ENCODE data around the gene LEMD1.
"Not testable (repeated sequence)": the region's sequence is repeated elsewhere in the genome, so short reads cannot be mapped to it uniquely, and the experiment has no call there.

LEMD1 gene

DNA sequence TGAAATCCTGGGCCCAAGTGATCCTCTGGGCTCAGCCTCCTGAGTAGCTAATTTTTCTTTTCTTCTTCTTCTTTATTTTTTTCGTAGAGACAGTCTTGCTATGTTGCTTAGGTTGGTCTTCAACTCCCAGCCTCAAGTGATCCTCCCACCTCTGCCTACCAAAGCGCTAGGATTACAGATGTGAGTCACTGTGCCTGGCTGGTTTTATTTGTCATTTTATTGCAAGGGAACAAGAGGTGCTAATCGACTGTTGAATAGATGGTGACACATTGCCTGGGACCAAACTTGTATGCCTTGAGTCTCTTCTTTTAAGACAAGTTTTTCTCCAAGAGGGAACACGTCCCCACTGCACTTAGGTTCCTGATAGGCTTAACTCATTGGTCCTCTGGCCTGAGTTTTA is 45.1 kb downstream of the LEMD1 start:
- DNase-seq, result no peak

DNA sequence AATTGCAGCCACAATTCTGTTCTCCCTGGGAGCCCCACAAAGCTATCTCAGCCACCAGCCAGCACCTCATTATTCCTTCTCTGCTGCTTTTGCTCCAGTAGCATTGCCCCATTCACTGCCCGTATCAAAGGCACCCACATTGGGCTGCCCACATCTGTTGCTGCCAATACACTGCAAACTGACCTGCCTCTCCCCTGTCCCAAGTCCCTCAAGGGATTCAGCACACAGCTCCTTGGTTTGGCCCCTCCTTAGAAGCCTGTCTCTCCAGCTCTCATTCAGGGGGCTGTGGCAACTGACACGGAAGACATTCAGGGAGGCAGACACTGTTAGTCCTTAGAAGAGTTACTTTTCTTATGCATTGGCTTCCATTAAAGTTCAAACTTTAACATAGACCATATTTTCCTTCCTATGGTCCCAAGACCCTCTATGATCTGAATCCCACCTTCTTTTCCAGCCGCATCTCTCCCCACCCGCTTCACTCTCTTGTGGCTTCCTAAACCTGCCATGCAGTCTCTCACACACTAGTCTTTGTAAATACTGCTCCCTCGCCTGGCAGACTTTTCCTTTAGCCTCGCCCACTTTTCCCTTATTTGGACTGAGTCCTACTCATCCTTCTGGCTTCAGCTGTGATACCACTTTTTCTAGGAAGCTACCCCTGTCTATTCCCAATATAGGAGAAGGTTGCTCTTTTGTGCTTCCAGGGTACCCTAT is 45.9 kb downstream of the LEMD1 start:
- peak; percentile 66 for DNase-seq

DNA sequence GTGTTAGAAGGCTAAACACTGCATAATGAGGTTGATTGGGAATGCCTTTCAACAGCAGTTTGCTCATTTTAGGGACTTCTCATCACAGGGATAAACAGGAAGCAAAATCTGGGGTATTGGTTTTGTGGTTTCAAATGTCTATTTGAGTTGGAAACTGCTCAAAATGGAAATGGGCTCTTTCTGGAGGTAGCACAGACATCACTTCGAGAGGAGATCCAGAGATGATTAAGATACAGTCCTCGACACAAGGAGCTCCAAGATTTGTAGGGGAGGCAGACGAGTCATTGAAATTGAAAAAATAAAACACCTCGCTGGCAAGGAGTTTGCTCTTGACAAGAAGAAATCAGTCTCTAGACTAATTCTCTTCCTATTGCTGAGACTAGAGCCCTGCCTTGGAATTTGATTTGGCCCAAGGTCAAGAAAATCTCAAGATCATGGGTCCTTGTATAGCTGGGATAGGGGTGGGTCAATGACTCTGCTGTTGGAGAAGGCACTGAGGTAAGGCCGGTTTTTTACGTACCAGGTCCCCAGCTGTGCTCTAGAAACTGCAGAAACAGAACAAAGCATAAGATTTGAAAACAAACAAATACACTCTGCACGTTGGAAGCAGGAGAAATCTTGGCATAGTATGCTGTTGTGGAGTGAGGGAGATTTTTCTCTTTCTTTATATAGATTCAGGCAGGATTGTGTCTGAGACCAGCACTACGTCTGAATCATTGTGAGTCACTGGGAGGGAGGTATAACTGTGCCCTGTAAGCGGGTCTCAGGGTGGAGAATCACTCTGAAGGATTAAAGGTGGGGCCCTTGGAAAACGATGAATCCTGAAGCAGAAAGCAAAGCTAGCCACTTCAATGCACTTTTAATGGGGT is 47.4 kb downstream of the LEMD1 start:
- DNase-seq, result no peak

DNA sequence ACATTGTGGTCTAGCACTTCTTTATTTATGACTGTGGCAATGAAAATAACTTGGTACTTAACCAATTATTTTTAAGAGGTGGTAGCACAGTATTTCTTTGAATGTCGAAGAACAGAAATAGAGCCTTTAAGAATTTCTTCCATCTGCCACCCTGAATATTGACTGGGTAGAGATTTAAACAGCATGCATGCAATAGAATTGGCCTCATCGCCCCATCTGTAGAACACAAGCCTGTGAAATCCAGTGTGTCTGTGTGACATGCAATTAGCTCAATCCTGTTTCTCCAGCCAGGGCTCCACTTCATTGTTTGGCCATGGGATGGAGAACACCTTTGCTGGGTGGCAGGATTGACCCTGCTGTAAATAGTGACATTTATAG is 48.1 kb downstream of the LEMD1 start:
- no peak for DNase-seq

DNA sequence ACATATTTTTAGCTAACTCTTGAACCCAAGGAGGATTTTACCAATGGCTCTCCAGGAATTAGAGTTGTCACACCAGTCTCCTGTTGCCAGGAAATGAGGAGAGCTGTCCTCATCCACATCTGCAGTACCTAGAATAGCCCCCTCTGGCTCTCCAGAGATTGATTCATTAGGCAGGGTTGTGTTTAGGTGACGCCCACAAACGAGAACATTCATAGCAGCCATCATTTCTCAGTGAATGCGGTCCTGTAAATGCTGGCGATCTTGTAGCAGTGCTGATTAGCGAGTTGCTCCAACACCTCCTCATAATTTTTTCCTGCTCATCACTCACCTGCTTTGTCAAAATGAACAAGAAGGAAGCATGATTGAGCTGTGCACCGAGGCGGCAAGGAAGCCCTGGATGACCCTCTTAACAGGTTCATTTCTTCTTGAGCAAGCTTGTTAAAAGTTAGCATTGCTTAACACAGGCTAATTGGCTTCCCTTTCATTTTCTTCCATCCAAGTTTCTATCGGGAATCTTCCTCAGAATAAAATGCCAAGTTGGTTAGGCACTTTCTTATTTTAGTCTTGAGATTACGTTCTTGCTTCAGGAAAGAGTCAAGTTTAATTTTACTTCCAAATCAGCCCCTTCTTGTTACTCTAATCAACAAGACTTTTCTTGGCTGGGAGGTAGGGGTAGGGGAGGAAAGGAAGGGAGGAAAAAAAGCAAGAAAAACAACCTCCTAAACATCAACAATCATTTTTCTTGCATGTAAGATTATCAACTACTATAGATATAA is 48.6 kb downstream of the LEMD1 start:
- DNase-seq, result no peak

DNA sequence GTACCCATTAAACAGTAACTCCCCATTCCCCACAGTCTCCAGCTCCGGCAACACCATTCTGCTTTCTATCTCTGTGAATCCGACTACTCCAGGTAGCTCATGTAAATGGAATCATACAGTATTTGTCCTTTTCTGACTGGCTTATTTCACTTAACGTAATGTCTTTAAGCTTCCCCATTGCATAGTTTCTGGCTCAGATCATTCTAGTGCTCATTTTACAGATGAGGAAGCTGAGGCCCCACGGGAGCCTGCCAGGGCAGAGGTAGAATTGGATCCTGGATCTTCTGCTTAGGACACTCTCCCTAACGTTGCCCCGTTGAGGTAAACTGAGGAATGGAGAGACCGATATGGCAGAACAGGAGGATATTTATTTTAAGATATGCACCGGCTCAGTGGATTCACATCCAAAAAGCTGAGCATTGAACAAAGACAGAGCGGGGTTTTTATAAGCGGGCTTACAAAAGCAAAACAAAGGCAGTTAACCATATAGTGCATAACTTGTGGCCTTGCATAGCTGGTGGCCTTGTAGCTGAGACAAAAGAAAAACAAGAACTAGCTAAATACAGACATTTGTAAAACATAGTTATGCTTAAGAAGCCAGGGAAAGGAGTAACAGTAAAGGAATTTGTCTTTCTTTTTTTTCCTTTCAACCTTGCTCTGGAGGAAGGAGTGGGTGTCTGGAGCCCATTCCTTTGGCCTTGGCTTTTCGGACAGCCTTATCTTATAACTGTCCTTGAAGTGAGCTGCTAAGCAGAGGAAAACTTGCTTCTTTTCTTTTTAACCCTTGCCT is 49.8 kb downstream of the LEMD1 start:
- DNase-seq, result no peak

DNA sequence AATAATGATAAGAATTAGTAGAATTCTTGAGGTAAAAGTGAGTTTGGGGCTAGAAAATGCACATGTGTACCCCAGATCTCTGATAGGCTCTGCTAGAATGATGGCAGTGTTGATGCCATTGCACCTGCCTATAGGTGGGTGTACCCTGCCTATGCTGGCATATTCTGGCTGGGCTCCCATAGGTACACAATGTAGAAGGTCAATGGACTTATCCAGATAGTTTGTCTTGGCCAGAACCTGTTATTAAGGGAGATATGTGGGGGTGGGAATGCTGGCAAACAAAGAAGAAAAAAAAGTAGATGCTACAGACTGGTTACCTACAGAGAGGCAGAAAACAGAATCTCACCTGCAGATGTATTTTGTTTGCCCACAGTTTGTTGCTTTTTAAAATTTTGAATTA is 51.1 kb downstream of the LEMD1 start:
- no peak for DNase-seq

DNA sequence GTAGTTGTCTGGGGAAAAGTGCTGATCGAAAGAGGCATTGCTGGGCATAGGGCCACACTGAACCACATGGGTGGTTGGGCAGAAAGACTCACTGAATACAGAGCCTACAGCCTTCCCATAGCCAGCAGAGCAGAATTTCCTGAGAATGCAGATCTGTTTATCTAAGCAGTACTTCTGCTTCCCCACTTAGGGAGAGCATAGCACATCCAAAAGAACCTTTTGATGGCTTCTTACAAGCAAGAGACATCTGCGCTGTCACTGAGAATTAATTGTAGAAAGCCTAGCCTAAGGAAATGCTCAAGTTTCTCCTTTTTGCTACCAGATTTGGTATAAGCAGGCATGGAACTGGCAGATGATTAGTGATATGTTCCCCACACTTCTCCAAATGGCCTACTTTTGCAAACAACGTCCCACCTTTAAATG is 52.1 kb downstream of the LEMD1 start:
- DNase-seq, result no peak

DNA sequence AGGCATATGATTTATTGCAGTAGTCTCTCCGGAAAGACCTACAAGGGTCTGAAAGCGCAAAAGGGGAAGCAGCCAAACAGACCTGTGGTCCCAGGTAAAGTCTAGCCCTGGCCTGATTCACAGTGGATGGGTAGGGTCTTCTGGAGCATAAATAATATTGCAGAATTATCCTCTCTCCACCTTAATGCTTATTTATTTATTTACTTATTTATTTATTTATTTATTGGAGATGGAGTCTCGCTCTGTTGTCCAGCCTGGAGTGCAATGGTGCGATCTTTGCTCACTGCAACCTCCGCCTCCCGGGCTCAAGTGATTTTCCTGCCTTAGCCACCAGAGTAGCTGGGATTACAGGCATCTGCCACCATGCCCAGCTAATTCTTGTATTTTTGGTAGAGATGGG is 53.4 kb downstream of the LEMD1 start:
- DNase-seq, result no peak

DNA sequence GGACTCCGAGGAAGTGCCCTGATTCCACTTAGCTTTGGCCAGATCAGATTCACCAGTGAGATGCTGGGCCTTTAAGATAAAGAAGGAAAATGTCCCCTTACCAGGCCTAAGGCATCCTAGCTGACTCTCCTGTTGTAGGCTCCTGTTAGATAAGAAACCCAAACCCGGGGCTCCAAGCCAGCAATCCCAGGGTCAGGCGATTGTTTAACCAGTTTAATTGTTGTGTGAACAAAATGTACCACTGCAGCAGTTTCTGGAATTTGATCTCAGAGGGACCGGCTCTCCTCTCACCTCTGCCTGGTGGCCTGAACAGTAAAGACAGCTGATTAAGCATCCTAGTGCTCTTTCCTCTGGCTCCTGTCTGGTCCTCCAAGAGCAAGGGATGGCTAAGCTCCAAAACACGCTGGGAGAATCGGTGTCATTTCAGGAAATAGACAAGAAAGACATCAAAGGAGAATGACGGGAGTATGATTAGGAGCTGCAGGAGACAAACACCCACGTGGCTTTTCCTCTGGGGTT is 55.9 kb downstream of the LEMD1 start:
- no peak for DNase-seq

DNA sequence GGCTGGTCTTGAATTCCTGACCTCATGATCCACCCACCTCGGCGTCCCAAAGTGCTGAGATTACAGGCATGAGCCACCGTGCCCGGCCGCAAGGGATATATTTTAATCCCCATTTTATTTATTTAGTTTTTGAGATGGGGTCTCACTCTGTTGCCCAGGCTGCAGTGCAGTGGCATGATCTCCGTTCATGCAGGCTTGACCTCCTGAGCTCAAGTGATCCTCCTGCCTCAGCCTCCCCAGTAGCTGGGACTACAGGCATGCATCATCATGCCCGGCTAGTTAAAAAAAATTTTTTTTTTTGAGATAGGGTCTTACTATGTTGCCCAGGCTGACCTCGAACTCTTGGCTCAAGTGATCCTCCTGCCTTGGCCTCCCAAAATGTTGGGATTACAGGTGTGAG is 56.8 kb downstream of the LEMD1 start:
- DNase-seq, result not testable (repeated sequence)

DNA sequence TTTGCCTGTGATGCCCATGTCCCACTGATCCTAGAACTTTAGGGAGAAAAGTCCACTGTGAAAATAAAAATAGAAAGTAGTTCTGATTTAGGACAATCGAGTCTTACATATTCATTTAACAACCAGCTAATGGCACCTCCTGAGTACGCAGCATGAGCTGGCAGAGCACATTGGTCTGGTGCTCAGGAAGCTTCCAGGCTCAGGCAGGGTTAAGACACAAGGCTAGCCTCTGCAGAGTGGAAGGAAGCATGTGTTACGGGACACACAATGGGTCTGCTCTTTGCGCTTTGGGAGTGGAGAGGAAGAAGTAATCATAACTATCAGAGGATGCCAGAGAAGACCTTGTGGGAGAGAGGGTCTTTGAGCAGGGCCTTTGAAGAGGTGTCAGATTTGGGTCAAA is 61.0 kb downstream of the LEMD1 start:
- no peak for DNase-seq

DNA sequence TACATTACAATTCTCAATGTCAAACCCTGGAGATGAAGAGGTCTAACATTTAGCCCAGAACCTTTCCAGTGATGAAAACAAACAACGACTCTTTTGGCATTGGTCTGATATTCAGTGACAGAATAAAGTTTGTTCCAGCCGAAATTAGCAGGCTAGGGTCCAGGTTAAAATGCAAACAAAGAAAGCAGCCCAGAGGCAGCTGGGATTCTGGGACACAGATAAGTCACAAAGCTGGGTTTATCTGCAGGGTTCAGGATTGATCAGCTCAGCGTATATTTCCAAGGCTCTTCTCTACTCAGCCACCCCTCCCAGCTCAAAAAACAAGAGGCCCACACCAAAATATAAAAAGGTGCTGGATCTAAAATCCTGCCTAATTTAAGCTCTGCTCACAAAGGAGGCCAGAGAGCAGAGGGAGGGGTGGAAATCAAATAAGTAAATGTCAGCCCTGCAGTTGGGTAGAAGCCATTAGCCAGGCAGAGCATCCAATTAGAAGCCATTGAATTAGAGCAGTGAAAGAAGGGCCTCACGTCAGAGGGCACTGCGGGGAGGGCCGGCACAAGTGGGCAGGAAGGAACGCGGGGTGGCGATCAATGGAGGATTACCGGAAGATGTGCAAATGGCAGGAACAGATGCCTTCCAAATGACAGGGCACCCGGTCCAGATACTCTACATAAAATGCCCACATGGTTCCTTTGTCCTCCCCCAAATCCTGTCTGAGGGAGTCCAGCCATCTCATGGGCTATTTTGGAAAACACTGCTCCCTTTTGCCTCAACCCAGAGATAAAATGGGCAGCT is 61.9 kb downstream of the LEMD1 start:
- DNase-seq, result no peak

DNA sequence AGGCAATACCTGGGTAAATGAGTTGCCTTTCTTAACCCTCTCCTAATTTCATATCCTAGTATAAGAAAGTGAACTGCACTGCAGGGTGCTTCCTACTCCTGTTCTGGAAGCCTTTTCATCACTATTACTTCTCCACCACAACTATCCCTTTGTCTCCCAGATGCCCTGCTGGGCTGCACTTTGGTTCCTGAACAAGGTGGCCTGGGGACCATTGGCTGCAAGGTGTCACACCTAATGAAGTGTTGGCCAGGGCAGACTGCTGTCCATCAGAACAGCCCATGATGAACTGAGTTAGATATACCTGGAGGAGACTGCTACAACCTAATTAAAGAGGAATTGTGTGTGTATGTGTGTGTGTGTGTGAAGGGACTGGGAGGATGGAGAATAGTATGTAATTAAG is 63.3 kb downstream of the LEMD1 start:
- no peak for DNase-seq

DNA sequence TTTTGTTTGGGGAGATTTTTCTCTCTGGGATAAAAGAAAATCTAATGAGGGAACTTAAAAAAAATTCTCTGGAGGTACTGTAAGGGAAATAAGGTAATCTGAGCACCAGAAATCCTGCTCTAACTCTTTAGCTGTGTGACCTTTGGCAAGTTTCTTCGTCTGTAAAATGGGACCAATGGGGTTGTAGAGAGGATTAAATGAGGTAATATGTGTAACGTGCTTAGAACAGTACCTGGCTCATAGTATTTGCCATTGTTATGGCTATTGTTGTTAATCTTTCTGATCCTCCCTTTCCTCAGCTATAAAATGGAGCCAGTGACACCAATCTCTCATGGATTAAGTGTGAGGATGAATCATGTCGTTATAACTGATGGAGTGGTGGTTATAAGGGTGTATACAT is 64.3 kb downstream of the LEMD1 start:
- no peak for DNase-seq

DNA sequence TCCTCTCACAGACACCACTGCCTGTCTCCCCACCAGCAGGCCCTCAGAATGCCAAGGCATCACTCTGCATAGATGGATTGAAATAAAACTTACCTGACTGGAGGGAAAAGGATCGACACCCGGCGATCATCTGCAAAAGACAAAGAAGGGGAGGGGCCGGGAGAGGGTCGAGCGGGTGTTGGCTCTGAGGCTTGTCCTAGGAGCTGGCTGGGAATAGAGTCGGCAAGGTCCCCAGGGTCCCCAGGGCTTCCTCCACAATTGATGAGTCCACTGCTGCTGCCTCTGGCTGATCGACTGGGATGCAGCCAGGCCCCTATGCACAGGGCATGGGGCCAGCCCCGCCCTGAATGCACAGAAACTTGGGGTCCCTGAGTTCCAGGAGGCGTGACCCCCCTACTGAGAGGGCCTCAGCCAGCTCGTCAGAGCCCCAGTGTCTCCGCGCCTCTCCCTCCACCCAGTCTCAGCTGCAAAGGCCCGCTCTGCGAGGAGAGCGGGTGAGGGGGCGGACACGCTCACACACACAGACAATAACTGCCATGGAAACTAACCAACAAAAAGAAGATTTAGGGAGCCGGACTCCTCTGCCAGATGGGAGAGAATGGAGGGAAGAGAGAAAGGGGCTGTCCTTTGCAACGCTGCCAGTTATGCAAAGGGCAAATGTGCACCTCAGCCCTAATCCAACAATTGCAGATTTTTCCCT is 65.3 kb downstream of the LEMD1 start, which contains the start of gene KLHDC8A:
KLHDC8A (minus strand) TSS at position 483 of the 700 bp plus-strand sequence. CDS start 13,318 bp downstream, outside the sequence.
- DNase-seq, result peak; percentile 28

DNA sequence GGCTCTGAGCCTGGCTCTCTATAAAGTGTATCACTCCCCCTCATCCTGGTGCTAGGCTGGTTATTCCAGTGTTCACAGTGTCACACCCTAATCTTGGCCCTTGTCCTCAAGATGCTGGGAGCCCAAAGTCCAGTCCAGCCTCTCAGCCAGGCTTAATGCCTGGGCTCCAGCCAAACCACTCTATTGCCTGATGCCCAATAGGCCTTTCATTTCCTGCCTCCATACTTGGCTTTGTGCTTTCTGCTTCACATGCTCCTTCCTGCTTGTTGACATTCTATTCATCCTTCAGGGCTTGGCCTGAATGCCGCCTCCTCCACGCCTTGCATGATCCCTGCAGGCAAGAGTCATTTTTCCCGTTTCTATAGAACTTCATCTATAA is 66.8 kb downstream of the LEMD1 start:
- DNase-seq, result no peak

DNA sequence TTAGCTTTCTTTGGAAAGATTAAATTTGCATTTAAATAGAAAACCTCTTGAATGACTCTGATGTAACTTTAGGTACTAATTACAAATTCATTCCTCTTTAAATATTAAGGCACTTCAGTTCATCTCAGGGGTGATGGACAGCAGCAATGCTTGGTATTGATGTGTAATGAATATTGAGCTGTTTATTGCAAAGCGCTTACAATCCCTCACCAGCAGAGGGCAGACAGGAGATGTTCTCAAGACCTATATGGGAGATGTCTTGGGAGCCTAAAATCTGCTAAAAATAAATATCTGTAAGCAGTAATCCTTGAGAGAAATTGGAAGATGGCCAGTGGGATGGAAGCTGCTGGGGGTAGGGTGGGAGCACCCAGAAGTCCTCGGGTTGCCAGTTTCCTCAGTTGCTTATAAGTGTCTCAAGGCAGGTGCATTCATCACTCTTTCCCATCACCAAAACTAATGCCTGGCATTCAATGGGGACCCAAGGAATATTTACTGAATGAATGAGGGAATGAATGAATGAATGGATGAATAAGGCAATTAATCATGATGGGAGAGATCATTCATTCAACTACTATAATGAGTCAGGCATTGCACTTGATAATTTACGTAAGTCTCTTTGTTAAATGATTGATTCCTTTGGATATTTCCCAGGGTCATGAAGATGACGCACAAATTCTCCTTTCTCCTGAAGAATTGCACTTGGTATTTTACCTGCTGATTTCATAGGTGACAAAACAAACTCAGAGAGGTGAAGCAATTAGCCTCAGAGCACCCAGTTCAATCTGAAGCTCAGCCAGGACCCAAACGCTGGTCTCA is 67.4 kb downstream of the LEMD1 start:
- DNase-seq, result peak; percentile 67

DNA sequence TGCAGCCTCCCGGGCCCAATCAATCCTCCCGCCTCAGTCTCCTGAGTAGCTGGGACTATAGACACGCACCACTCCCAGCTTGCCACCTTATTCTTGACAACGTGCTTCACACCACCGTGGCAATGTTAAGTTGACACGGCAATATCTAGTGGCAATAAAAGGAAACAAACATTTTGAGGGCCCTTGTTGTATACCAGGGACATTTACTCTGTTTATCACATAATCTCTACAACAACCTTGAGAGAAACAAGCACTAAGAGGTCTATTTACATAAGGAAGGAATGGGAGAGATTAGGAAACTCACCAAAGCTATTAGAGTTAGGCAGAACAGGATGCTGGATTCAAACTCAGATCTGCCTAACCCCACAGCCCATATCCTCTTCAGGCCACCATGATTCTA is 68.2 kb downstream of the LEMD1 start:
- no peak for DNase-seq

DNA sequence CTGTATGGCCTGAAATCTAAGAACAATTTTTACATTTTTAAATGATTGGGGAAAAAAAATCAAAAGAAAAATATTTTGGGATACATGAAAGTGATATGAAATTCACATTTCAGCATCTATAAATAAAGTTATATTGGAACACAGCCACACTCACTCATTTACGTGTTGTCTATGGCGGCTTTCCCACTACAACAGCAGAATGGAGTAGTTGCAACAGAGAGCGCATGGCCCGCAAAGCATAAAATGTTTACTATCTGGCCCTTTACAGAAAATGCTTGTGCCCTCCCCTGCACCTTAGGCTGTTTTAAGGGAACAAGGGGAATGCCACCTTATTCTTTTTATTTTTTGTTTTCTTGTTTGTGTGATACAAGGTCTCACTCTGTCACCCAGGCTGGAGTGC is 68.7 kb downstream of the LEMD1 start:
- DNase-seq, result no peak
